ENCODE results near the gene RAB40A.
"Not testable (repeated sequence)": the region's sequence is repeated elsewhere in the genome, so short reads cannot be mapped to it uniquely, and the experiment has no call there.

The RAB40A gene

GRCh38 chrX:103475381-103475780 lies 43.9 kb downstream of the RAB40A start:
- Histone ChIP-seq H3K9me3 (ENCODE audit: control insufficient read depth, insufficient read depth, low read length) (no peaks in the 10 kb centered on the region), H3K4me2 (ENCODE audit: low read length) (no peak overlapping the region), H3K36me3 (ENCODE audit: control insufficient read depth, low read length) (no peaks in the 10 kb centered on the region), H3K27ac (ENCODE audit: low read depth, low read length) (no peak overlapping the region), H4K20me1 (ENCODE audit: control insufficient read depth, insufficient read depth, low read depth, low read length) (no peaks in the 10 kb centered on the region), H3K4me3 (ENCODE audit: low read length) (no peak overlapping the region), H3F3A (ENCODE audit: control insufficient read depth, insufficient read depth) (no peaks in the 10 kb centered on the region), H3K79me2 (ENCODE audit: control insufficient read depth, low read length) (no peaks in the 10 kb centered on the region), H3K27me3 (ENCODE audit: control insufficient read depth, low read length) (no peaks in the 10 kb centered on the region), H3K9me2 (replicated peaks; ENCODE audit: control insufficient read depth, low read length) (no peaks in the 10 kb centered on the region), H3K4me1 (ENCODE audit: control insufficient read depth, low read length) (no peaks in the 10 kb centered on the region)
- no peak for TF ChIP-seq EZH2phosphoT487 (IDR thresholded peaks at IDR 0.05; ENCODE audit: borderline replicate concordance, low read length)
- TF ChIP-seq CTCF (IDR thresholded peaks at IDR 0.05; ENCODE audit: low read depth, low read length, poor library complexity, severe bottlenecking): no peak

- not testable (repeated sequence) for H4K20me1 ChIP-seq (ENCODE audit: control insufficient read depth, insufficient read depth, low read depth, low read length); H3K27me3 ChIP-seq (ENCODE audit: control insufficient read depth, low read length); H3K9me3 ChIP-seq (ENCODE audit: control insufficient read depth, insufficient read depth, low read length); H3K27ac ChIP-seq (ENCODE audit: low read depth, low read length); H3K9me2 ChIP-seq (replicated peaks; ENCODE audit: control insufficient read depth, low read length); H3K4me3 ChIP-seq (ENCODE audit: low read length); H3K4me2 ChIP-seq (ENCODE audit: low read length); H3K36me3 ChIP-seq (ENCODE audit: control insufficient read depth, low read length); H3K4me1 ChIP-seq (ENCODE audit: control insufficient read depth, low read length); H3K79me2 ChIP-seq (ENCODE audit: control insufficient read depth, low read length); H3F3A ChIP-seq (ENCODE audit: control insufficient read depth, insufficient read depth)
These were observed 49.3 kb downstream of the RAB40A start for GRCh38 chrX:103469977-103470376.

DNA sequence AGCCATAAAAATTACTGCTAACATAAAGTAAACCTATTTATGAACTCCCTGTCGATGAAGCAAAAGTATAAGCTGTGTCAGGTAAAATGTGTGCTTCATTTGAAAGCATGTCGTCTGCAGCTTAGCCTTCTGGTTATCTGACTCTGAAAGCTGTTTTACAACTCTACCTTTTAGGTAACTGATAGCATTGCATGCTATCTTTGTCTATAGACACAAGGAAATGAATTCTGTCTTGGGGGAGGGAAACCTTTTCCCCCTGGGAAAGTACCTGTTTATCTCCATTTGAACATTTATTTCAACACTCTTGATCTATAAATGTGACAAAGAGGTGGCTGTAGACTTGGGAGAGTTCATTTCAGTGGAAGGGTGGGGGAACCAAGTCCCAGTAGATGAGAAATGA lies 51.4 kb downstream of the RAB40A start:
- no peak for TF ChIP-seq EZH2phosphoT487 (IDR thresholded peaks at IDR 0.05; ENCODE audit: borderline replicate concordance, low read length)

GRCh38 chrX:103467156-103467555 lies 52.1 kb downstream of the RAB40A start:
- H3K9me3 ChIP-seq (ENCODE audit: control insufficient read depth, insufficient read depth, low read length): no peaks in the 10 kb centered on the region
- no peaks in the 10 kb centered on the region for H3K79me2 ChIP-seq (ENCODE audit: control insufficient read depth, low read length)
- H3K36me3 ChIP-seq (ENCODE audit: control insufficient read depth, low read length): no peaks in the 10 kb centered on the region
- H3K27me3 ChIP-seq (ENCODE audit: control insufficient read depth, low read length): no peaks in the 10 kb centered on the region
- TF ChIP-seq CTCF (IDR thresholded peaks at IDR 0.05; ENCODE audit: low read depth, low read length, poor library complexity, severe bottlenecking): no peak
- TF ChIP-seq EZH2phosphoT487 (IDR thresholded peaks at IDR 0.05; ENCODE audit: borderline replicate concordance, low read length): no peak
- H3K4me2 ChIP-seq (ENCODE audit: low read length): no peak overlapping the region
- no peaks in the 10 kb centered on the region for H3K9me2 ChIP-seq (replicated peaks; ENCODE audit: control insufficient read depth, low read length)
- no peak overlapping the region for H3K27ac ChIP-seq (ENCODE audit: low read depth, low read length)
- H3F3A ChIP-seq (ENCODE audit: control insufficient read depth, insufficient read depth): no peaks in the 10 kb centered on the region
- H4K20me1 ChIP-seq (ENCODE audit: control insufficient read depth, insufficient read depth, low read depth, low read length): no peaks in the 10 kb centered on the region
- H3K4me3 ChIP-seq (ENCODE audit: low read length): no peak overlapping the region
- peaks cover 4% of the 10 kb centered on the region; the same call in 1 of the 2 replicates for H3K4me1 ChIP-seq (ENCODE audit: control insufficient read depth, low read length)

More for the DNA sequence above, 51.4 kb downstream of the RAB40A start:
- Histone ChIP-seq H3K9me2 (replicated peaks; ENCODE audit: control insufficient read depth, low read length) (no peaks in the 10 kb centered on the region), H3K27me3 (ENCODE audit: control insufficient read depth, low read length) (no peaks in the 10 kb centered on the region), H3K4me1 (ENCODE audit: control insufficient read depth, low read length) (peaks cover 4% of the 10 kb centered on the region; the same call in 1 of the 2 replicates), H3K36me3 (ENCODE audit: control insufficient read depth, low read length) (no peaks in the 10 kb centered on the region), H3K4me3 (ENCODE audit: low read length) (no peak overlapping the region), H3K9me3 (ENCODE audit: control insufficient read depth, insufficient read depth, low read length) (no peaks in the 10 kb centered on the region), H4K20me1 (ENCODE audit: control insufficient read depth, insufficient read depth, low read depth, low read length) (no peaks in the 10 kb centered on the region), H3K79me2 (ENCODE audit: control insufficient read depth, low read length) (no peaks in the 10 kb centered on the region), H3K27ac (ENCODE audit: low read depth, low read length) (no peak overlapping the region), H3K4me2 (ENCODE audit: low read length) (no peak overlapping the region), H3F3A (ENCODE audit: control insufficient read depth, insufficient read depth) (no peaks in the 10 kb centered on the region)
